B cell (primary cell): ENCODE results near the gene BARX1. TPM values are rescaled to one million over a fixed set of nuclear protein-coding genes. Genes with fewer than 3 reads are reported as not detected.

Experiments
- ATAC-seq: fragments of 200-7000 bp; cut with Tn5 transposase; one replicate; pipeline ENCODE4 v1.10.0; 2021; ENCODE audit warnings: low read depth, mild to moderate bottlenecking, moderate number of reproducible peaks, moderate library complexity
- CTCF ChIA-PET: fragments of 350-600 bp; sonication (Branson Sonifier 250); formaldehyde crosslinking; loops from one replicate; lab custom pipeline; 2021; ENCODE audit warnings: antibody characterized with exemption, inconsistent platforms; lab: Charles Lee
- POLR2A ChIA-PET: fragments of 350-600 bp; sonication (Branson Sonifier 250); formaldehyde crosslinking; loops from one replicate; lab custom pipeline; 2021; ENCODE audit warnings: antibody characterized with exemption; lab: Charles Lee
- DNase-seq: peaks from one replicate; pipeline ENCODE4 v3.0.0; 2013
- H2AFZ ChIP-seq: 2 replicates; pipeline ENCODE4 v1.6.1; 2012; ENCODE audit warnings: mild to moderate bottlenecking, low read depth, low read length; ENCODE audit not compliant: insufficient read depth, poor library complexity, severe bottlenecking
- H3K27ac ChIP-seq, 2 donors: 1 replicate in 1 of 2; 2 replicates in 1 of 2; pipeline ENCODE4 v1.5.1; 2012 to 2013; ENCODE audit warnings: low read length in 2 of 2, mild to moderate bottlenecking in 2 of 2, moderate library complexity in 1 of 2
- H3K27me3 ChIP-seq, 4 experiments: fragments of 200-600 bp in 1 of 4; sonication (generic) in 1 of 4; replicated peaks in 1 of 4; 1 replicate in 2 of 4; 2 replicates in 2 of 4; pipeline versions ENCODE4 v1.6.1 to v1.7.0; 2013 to 2016; ENCODE audit warnings: low read length in 3 of 4, mild to moderate bottlenecking in 2 of 4, mixed read lengths in 1 of 4, moderate library complexity in 1 of 4; ENCODE audit not compliant: insufficient read depth in 4 of 4, control insufficient read depth in 3 of 4; ENCODE audit errors: control extremely low read depth in 1 of 4
- H3K36me3 ChIP-seq, 2 experiments: replicated peaks in 1 of 2; 1 replicate in 1 of 2; 2 replicates in 1 of 2; pipeline versions ENCODE4 v1.6.1 to v1.7.1; 2013; ENCODE audit warnings: low read length in 1 of 2; ENCODE audit not compliant: insufficient read depth in 2 of 2, control insufficient read depth in 1 of 2; ENCODE audit errors: control extremely low read depth in 1 of 2, extremely low read depth in 1 of 2
- H3K4me1 ChIP-seq, 2 donors: fragments of 200-600 bp in 1 of 2; sonication (generic) in 1 of 2; 1 replicate in 1 of 2; 2 replicates in 1 of 2; pipeline versions ENCODE4 v1.5.1 to v1.6.1; 2013 to 2017; ENCODE audit warnings: low read length in 2 of 2; ENCODE audit not compliant: control insufficient read depth in 2 of 2, insufficient read depth in 2 of 2
- H3K4me2 ChIP-seq: replicated peaks from 2 replicates; pipeline ENCODE3; 2012; ENCODE audit warnings: mild to moderate bottlenecking, low read depth, low read length; ENCODE audit not compliant: poor library complexity, severe bottlenecking
- H3K4me3 ChIP-seq, 5 experiments: fragments of 200-600 bp in 1 of 5; sonication (generic) in 1 of 5; 1 replicate in 3 of 5; 2 replicates in 2 of 5; pipeline versions ENCODE4 v1.5.1 to v1.7.0; 2011 to 2016; ENCODE audit warnings: low read length in 4 of 5, mild to moderate bottlenecking in 4 of 5, low read depth in 2 of 5, control low read depth in 1 of 5, moderate library complexity in 1 of 5; ENCODE audit not compliant: insufficient read depth in 1 of 5; ENCODE audit errors: control extremely low read depth in 1 of 5, extremely low read depth in 1 of 5
- H3K79me2 ChIP-seq: fragments of 200-600 bp; sonication (generic); one replicate; pipeline ENCODE4 v1.6.0; 2016; ENCODE audit warnings: low read length; ENCODE audit not compliant: control insufficient read depth, insufficient read depth
- H3K9ac ChIP-seq: fragments of 200-600 bp; sonication (generic); 2 replicates; pipeline ENCODE4 v1.6.1; 2017; ENCODE audit warnings: mild to moderate bottlenecking, low read length, moderate library complexity
- H3K9me3 ChIP-seq, 3 donors: one replicate each; pipeline versions ENCODE4 v1.6.1 to v1.7.1; 2013; ENCODE audit warnings: low read length in 2 of 3; ENCODE audit not compliant: control insufficient read depth in 2 of 3, insufficient read depth in 1 of 3; ENCODE audit errors: control extremely low read depth in 1 of 3
- H4K20me1 ChIP-seq: 2 replicates; pipeline ENCODE4 v1.6.0; 2012; ENCODE audit warnings: mild to moderate bottlenecking, low read length; ENCODE audit not compliant: insufficient read depth, control insufficient read depth, poor library complexity, severe bottlenecking
- H3K27ac Mint-ChIP-seq: one replicate; pipeline ENCODE4 v1.8.0; 2021; ENCODE audit warnings: mixed read lengths
- H3K27me3 Mint-ChIP-seq: one replicate; pipeline ENCODE4 v1.8.0; 2021; ENCODE audit warnings: mixed read lengths
- H3K4me1 Mint-ChIP-seq: one replicate; pipeline ENCODE4 v1.8.0; 2021; ENCODE audit warnings: mixed read lengths
- H3K4me3 Mint-ChIP-seq: one replicate; pipeline ENCODE4 v1.8.0; 2021; ENCODE audit warnings: mixed read lengths
- H3K9me3 Mint-ChIP-seq: one replicate; pipeline ENCODE4 v1.8.0; 2022; ENCODE audit warnings: mixed read lengths; ENCODE audit not compliant: insufficient read depth
- EZH2 ChIP-seq: IDR thresholded peaks from 2 replicates; pipeline ENCODE4 v1.6.1; 2012; ENCODE audit warnings: borderline replicate concordance, low read depth, mild to moderate bottlenecking, moderate library complexity, low read length; ENCODE audit not compliant: insufficient read depth, poor library complexity, severe bottlenecking
- WGBS: methylation state at CpG from one replicate; pipeline ENCODE4 v1.1.5; 2013; ENCODE audit warnings: missing lambda C conversion rate; ENCODE audit not compliant: insufficient coverage; 5-methylcytosine and 5-hydroxymethylcytosine counted together
- intact Hi-C: fragments of 100-400 bp; cut with micrococcal nuclease; formaldehyde crosslinking; loops from one replicate; pipeline ENCODE4 v1.10.0; 2022
- polyA plus RNA-seq: library from polyadenylated mRNA; depleted of rRNA; stranded (reverse); fragments of >200 nt; gene quantifications from 2 replicates; pipeline ENCODE4 v1.2.3, GENCODE V29; 2012
- total RNA-seq, 2 donors: library from RNA; stranded (reverse); fragments of 120-200 nt in 1 of 2; gene quantifications; 1 replicate in 1 of 2; 2 replicates in 1 of 2; pipeline versions ENCODE4 v1.2.3 to v1.2.4, GENCODE V29; 2013 to 2022
- TF ChIP-seq, protein P1 (sequence below): fragments of 200-600 bp; IDR thresholded peaks from one replicate; pipeline ENCODE4 v1.8.0; 2022; ENCODE audit warnings: antibody characterized with exemption, mild to moderate bottlenecking

The BARX1 gene
- total and polyA plus RNA-seq, 2 donors (not counting 1 experiment from before 2014, with no cell fraction given), result not detected

- Mint-ChIP-seq H3K4me1 (peaks cover 10% of the 10 kb centered on the region), H3K27ac (no peak overlapping the region), H3K4me3 (no peak overlapping the region), H3K27me3 (peaks cover 19% of the 10 kb centered on the region), H3K9me3 (no peaks in the 10 kb centered on the region)
- H3K4me3 ChIP-seq, result no peak overlapping the region
- H3K4me1 ChIP-seq, result peaks cover 0 to 10% of the 10 kb centered on the region in 2 donors
- ATAC-seq, result no peak
- H4K20me1 ChIP-seq, result no peaks in the 10 kb centered on the region
- H3K9ac ChIP-seq, result no peak overlapping the region
- DNase-seq, result no peak
- H3K36me3 ChIP-seq, result no peaks in the 10 kb centered on the region
- intact Hi-C loops, result no loop called here
- H3K27ac ChIP-seq, result no peak overlapping the region
- no peak overlapping the region for H3K4me2 ChIP-seq
- WGBS, result 17% methylated on average over 14 of the region's 15 CpGs
- H3K27me3 ChIP-seq, result peaks cover 0 to 8% (median 0%) of the 10 kb centered on the region in 4 experiments
- no peaks in the 10 kb centered on the region for H3K9me3 ChIP-seq
- TF ChIP-seq, protein P1, sequence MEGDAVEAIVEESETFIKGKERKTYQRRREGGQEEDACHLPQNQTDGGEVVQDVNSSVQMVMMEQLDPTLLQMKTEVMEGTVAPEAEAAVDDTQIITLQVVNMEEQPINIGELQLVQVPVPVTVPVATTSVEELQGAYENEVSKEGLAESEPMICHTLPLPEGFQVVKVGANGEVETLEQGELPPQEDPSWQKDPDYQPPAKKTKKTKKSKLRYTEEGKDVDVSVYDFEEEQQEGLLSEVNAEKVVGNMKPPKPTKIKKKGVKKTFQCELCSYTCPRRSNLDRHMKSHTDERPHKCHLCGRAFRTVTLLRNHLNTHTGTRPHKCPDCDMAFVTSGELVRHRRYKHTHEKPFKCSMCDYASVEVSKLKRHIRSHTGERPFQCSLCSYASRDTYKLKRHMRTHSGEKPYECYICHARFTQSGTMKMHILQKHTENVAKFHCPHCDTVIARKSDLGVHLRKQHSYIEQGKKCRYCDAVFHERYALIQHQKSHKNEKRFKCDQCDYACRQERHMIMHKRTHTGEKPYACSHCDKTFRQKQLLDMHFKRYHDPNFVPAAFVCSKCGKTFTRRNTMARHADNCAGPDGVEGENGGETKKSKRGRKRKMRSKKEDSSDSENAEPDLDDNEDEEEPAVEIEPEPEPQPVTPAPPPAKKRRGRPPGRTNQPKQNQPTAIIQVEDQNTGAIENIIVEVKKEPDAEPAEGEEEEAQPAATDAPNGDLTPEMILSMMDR, result no peak
- no peak for TF ChIP-seq EZH2
- H3K79me2 ChIP-seq, result no peaks in the 10 kb centered on the region
- CTCF ChIA-PET, result no interaction called here
- no peak overlapping the region for H2AFZ ChIP-seq
- POLR2A ChIA-PET, result no interaction called here
Measured at GRCh38 chr9:93908591-93909241, 46.4 kb downstream of the BARX1 start.

DNA sequence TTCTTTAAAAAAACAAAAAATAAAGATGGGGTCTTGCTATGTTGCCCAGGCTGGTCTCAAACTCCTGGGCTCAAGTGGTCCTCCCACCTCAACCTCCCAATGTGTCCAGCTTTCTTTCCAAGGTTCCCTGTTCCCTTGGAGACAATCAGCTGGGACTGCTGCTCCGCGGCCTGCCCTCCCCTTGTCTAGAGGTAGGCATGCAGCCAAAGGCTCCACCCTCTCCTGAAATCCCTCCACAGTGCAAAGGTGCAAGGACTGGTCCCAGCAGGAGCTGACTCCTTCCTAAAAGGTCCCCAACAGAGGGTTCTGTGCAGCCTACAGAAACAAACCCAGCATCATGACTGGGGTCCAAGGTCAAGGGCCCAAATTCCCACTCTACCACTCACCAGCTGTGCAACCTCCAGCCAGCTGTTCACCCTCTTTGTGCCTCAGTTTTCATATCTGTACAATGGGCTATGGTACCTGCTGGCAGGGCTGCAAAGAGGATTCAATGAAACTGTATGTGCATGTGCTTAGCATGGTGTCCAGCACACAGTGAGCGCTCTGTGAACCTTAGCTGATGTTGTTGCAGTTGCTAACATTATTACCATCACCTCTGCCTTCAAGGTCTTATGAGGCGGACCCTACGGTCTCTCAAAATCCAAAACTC is 47.5 kb downstream of the BARX1 start:
- no peak for DNase-seq
- no peak overlapping the region for H3K4me3 Mint-ChIP-seq
- 97% methylated on average over 5 of the region's 5 CpGs for WGBS
- ChIA-PET POLR2A (no interaction called here), CTCF (no interaction called here)
- H2AFZ ChIP-seq, result no peak overlapping the region
- H3K27ac ChIP-seq, result no peak overlapping the region
- no peaks in the 10 kb centered on the region for H3K9me3 Mint-ChIP-seq
- H3K36me3 ChIP-seq, result no peaks in the 10 kb centered on the region
- intact Hi-C loops, result no loop called here
- no peak overlapping the region for H3K4me3 ChIP-seq
- peaks cover 7% of the 10 kb centered on the region for H3K4me1 Mint-ChIP-seq
- ATAC-seq, result no peak
- no peak overlapping the region for H3K4me2 ChIP-seq
- no peaks in the 10 kb centered on the region for H3K9me3 ChIP-seq
- H3K4me1 ChIP-seq, result peaks cover 0 to 7% of the 10 kb centered on the region in 2 donors
- TF ChIP-seq, protein P1, result no peak
- TF ChIP-seq EZH2, result no peak
- H3K9ac ChIP-seq, result no peak overlapping the region
- H3K27ac Mint-ChIP-seq, result no peak overlapping the region
- H3K27me3 ChIP-seq, result peaks cover 0 to 8% (median 0%) of the 10 kb centered on the region in 4 experiments
- no peaks in the 10 kb centered on the region for H4K20me1 ChIP-seq
- no peaks in the 10 kb centered on the region for H3K79me2 ChIP-seq
- peaks cover 19% of the 10 kb centered on the region for H3K27me3 Mint-ChIP-seq
